GM04503 (cell line): Measurements from ENCODE around the gene LRRC52.

Source experiments
- DNase-seq: peaks from one replicate; pipeline ENCODE4 v3.0.0-alpha.2; 2012; ENCODE audit warnings: low read depth

Gene LRRC52

DNA sequence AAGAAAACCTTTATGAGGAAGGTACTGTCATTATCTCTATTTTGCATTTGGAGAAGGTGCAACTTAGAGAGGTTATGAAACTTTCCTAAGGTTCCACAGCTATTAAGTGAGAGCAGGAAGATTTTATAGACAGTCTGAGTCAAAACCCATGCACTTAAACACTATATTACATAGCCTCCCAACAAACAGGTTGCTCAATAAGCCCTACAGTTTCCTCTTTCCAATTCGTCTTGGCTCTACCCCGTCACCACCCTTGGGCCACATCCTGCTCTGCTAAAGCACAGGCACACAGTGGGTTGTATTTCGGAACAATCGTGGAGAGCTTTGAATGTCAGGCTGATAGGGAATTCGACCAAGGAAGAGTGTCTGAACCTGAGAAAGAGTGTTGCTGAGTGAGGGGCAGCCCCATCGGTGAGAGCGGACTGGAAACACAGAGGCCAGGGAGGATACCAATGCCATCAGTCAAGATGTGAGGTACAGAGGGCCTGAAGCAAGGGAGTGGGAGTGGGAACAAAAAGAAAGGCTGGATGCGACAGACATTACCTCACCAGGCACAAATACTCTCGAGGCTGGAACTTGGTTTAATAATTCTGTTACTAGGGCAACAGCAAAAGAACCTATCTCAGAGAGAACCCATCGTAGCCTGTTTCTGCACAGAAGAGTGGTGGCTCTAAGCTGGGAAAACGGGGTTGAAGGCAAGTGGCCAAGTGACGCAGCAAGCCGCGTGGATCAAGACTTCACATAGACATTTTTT lies 6.3 kb upstream of the LRRC52 start:
- DNase-seq = no peak

- no peak for DNase-seq
Measured at GRCh38 chr1:165539306-165539705, 4.5 kb upstream of the LRRC52 start.

GRCh38 chr1:165539908-165540307 lies 3.9 kb upstream of the LRRC52 start:
- DNase-seq = no peak

DNA sequence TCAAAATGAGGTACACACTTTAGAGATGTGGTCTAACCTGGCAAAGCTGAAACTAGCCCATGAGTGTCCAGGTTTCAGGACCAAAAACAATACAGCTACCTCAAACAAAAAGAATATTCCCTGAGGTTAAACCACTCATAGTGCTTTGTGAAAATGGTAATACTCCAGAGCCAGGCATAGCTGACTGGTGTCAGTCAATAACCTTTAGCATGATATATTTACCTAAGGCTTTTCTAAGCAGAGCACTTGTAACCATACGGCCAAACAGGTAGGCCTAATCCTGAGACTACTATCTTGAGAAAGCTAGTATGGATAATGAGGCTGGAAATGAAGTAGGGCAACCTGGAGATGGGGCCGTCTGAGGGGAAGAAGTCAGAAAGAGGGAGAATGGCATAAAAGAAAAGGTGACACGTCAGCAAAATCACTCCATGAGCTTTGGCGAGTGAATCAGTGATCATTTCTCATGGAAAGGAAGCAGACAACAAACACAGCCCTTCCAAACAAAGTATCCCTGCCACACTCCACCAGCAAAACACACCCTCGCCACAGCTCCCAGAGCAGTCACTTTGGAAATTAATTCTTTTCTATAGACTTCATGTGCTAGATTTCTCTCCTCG lies 1.7 kb upstream of the LRRC52 start:
- no peak for DNase-seq

GRCh38 chr1:165542647-165543046 lies 1.2 kb upstream of the LRRC52 start:
- DNase-seq = no peak

DNA sequence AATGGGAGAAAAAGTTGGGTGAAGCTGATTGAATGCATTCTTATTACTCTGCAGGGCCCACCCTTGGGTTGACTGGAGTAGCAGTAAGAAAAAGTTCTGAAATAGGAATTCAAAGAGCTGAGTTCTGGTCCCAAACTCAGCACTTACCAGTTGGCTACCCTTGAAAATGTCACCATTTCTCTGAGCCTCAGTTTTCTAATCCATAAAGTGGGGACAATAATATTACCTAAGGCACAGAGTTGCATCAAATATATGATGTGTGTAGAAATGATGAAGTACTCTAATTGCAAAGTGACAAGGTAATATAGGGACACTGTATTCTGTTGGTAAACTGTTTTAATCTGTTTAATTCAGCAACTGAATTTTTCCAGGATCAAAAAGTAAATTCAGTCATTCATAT lies 1.2 kb downstream of the LRRC52 start:
- no peak for DNase-seq

DNA sequence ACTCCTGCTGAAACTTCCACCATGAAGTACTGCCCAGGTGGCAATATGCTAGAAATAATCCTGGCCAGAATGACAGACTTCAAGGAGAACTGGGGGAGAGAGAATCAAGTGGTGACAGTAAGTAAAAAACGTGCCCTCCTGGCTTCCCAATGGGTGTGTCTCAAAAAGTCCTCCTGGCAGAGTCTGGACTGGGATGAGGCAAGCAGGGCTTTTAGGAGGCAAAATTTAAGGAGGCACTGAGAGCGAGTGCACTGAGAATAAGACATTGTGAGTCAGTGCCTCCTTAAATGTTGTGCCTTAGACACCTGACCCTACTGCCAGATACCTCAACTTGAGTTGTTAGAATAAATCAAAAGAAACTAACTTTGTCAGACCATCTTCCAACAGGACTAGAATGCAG lies 2.2 kb downstream of the LRRC52 start:
- no peak for DNase-seq

DNA sequence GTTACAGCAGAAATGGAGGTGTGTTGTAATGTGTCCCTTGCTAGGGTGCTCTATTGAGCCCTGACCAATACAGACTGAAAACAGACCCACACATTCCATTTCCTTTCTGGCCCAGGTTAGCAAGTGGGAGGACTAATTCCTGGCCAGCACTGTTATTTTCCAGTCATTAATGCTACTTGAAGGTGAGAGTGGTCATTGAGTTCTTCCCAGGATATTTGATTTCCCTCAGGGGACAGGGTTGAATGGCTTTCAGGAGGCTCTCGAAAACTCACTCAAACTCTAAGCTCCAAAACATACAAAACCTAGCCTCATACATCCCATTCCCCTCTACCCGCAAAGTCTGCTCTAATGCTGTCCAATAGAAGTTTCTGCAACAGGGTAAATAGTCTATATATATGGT lies 6.2 kb downstream of the LRRC52 start:
- DNase-seq = no peak

GRCh38 chr1:165551469-165551868 lies 7.7 kb downstream of the LRRC52 start:
- no peak for DNase-seq

DNA sequence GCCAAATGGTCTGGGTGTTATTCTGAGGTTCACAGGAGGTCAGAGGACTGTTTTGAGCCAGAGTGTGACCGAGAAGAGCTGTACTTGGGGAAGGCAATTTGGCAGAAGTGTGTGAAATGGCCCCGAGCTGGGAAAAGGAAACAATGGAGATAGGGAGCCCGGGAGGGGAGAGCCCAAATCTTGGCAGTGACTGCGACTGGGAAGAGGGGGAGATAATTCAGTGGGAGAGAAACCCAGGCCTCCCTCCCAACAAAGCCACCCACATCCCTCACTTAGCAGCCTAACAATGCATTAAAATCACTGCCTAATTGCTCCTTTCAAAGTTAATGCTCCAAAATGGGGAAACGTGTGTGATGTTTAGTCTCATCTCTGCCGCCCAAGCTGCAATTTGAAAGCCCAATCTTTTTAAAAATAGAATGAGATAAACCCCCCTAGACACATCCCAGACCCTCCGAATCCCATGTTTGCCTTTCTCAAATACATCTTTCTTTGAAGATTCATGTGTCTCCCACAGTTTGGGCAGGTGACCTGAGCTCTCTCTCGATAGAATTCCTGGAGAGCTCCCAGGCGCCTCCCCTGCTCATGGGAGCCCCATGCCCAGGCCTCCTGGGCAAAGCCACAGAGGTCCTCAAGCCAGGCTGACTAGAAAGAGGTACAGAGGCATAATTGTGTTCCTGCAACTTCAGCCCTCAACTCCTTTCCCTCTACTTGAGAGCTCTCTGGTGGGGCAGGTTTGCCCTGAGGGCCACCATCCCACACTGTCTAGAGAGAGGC lies 17.3 kb downstream of the LRRC52 start:
- DNase-seq = no peak

DNA sequence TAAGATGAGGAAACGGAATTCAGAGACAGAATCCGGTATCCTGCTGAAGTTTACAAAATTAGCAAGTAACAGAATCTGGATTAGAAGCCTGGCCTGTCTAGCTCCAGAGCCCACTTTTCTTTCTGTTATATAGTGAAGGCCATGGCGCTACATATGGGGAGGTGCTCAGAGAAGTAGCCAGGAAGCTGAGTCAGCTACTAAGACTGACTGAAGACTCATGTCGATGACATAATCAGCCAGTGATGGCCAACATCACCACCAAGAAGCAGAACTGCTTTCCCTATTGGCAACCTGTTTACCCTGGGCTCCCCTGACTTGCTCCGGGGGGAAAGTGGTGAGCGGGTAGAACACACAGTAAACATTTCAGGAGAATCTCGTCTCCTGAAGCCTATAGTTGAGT lies 18.8 kb downstream of the LRRC52 start:
- no peak for DNase-seq

DNA sequence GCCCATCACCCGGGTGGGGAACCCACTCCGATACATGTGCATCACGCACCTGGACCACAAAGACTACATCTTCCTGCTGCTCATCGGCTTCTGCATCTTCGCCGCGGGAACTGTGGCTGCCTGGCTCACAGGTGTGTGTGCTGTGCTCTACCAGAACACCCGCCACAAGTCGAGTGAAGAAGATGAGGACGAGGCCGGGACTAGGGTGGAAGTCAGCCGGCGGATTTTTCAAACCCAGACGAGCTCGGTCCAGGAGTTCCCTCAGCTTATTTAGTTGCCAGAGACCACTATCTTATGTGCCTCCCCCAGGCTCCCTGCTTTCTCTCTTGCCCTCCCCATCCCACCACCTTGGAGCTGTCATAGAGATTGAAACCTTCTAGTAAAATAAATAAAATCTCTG lies 19.8 kb downstream of the LRRC52 start:
- DNase-seq = no peak

DNA sequence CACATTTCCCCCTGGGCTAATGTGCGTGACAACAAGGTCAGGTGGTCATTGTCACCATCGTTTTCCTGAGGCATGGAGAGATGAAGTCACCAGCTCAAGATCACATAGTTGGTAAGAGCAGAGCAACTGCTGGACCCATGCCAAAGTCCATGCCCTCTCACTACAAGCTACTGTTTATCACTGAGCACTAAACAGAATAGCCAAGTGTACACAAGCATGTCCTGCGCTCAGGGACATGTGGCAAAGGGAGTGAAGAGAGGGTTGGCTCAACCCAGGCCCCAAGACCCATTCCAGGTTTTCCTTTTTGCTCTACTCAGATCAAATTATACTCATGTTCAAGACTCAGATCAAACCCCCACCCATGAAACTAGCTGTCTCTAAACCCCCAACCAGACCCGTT lies 20.8 kb downstream of the LRRC52 start:
- no peak for DNase-seq

- no peak for DNase-seq
Measured at GRCh38 chr1:165565751-165566490, 22.1 kb downstream of the LRRC52 start.

DNA sequence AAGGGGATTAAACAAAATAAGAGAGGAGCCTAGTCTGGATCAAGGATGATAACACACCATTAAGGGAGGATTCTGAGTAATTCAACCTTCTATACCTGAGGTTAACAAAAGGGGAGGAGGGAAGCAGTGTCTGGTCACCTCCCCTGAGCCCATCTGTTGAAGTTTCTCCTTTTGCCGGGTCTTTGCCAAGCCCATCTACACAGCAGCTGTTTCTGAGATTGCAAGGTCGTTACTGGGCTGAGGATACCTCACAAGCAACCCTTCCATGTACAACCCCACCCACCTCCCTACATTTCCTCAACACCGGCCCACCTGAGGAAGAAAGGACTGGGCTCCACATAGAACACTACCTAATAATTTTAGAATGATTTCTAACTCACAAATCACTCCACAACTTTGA lies 26.3 kb downstream of the LRRC52 start:
- no peak for DNase-seq

- no peak for DNase-seq
Measured at GRCh38 chr1:165573787-165574186, 30.0 kb downstream of the LRRC52 start.

- DNase-seq = no peak
Measured at GRCh38 chr1:165574295-165574694, 30.5 kb downstream of the LRRC52 start.

- no peak for DNase-seq
Measured at GRCh38 chr1:165575468-165576099, 31.8 kb downstream of the LRRC52 start.

DNA sequence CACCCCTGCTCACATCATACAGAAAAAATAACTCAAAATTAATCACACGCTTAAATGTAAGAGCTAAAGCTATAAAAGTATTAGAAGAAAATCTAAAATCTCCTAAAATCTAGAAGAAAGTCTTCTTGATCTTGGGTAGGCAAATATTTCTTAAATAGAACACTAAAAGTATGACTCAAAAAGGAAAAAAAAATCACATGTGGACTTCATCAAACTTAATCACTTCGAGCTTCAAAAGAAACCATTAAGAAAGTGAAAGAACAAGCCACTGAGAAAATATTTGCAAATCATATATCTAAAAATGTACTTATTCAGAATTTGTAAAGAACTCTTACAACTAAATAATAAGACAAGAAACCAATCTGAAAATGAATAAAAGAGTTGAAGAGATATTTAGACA lies 32.7 kb downstream of the LRRC52 start:
- no peak for DNase-seq

DNA sequence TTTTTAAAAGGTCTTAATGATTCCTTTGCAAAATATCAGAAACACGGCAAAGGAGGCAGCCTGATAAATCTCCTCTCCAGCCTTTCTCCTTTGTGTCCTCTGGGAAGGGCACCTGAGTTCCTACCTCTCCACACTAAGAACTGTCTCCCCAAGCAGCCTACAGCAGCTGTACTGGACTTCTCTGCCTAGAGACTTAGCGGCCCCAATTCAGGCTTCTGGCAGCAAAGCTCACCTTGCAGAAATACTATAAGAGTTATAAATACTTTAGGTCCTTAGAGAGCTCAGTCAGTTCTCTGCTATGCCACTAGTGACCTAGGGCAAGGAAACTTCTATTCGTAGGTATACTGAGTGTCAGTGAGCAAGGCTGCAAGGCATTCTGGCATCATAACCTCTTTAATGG lies 33.9 kb downstream of the LRRC52 start:
- DNase-seq = no peak

DNA sequence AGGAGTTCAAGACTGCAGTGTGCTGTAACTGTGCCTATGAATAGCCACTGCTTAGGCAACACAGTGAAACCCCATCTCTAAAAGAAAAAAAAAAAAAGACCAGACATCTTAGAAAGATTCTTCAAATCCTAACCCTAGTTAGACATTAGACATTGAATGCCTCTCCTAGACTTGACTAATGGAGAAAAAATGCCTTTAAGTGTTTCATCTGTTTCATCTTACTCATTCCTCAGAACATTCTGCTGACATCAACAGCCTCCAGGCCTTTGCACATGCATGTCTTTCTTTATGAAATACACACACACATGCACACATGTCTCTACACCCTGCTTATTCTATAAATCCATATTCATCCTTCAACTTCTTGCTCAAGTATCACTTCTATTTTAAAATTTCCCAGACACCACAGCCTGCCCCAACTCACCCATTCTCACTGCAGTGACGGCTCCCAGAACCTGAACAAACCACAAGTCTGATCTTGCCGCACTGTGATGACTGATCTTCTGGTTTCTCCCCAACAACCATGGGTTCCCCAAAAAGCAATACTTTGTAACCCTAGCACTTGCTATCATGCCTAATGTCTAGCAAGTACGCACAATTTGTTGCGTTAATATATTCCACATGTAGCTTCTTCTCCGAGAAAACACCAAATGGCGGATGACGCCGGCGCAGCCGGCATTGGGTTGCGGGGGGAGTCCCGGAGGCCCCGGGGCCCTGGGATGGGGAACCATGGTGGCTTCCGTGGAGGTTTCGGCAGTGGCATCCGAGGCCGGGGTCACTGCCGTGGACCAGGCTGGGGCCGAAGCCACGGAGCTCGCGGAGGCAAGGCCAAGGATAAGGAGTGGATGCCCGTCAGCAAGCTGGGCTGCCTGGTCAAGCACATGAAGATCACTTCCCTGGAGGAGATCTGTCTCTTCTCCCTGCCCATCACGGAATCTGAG lies 37.4 kb downstream of the LRRC52 start:
- DNase-seq = peak; percentile 20
